ENCODE measurements around the gene SLC37A2.

SLC37A2 gene

DNA sequence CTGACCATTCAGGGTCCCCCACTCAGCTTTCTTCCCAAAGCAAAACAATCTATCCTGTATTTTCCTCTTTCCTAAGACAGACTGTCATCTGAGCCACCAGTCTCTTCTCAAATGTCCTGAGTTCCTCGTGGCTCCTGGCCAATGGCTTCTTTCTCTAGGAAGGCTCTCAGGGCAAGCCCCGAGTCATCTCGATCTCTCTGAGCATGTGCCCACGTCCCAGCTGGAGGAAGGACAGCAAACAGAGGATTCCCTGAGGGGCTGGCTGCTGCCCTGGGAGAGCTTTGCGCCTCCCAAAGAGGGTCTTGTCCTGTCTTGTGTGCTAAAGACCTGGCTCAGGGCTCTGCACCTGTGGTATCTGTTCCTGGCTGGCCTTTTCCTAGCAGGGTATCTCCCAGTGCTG is 8.3 kb downstream of the SLC37A2 start:
- no peak for DNase-seq (ENCODE audit: low spot score)

DNA sequence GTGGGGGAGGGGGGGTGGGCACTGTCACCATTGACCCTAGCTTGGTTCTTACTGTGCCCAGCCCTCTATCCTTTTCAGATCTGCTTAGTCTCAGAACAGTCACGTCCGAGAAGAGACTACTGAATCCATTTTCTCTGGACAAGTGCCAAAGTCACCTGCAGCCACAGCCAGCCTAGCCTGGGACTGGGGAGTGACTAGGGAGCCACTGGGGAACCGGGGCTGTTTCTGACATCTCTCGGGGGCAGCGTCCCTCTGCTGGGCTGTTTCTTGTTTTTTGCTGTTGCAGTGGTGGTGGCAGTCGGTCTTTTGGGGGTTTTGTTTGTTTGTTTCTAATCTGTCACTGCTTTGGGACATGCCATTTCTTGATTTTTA is 8.7 kb downstream of the SLC37A2 start:
- DNase-seq (ENCODE audit: low spot score) = no peak

GRCh38 chr11:125072218-125072960 is 9.3 kb downstream of the SLC37A2 start:
- DNase-seq (ENCODE audit: low spot score) = peak; percentile 66

GRCh38 chr11:125072961-125073590 is 10.0 kb downstream of the SLC37A2 start:
- DNase-seq (ENCODE audit: low spot score) = no peak

- no peak for DNase-seq (ENCODE audit: low spot score)
Observed at GRCh38 chr11:125073616-125074483, 10.7 kb downstream of the SLC37A2 start.

DNA sequence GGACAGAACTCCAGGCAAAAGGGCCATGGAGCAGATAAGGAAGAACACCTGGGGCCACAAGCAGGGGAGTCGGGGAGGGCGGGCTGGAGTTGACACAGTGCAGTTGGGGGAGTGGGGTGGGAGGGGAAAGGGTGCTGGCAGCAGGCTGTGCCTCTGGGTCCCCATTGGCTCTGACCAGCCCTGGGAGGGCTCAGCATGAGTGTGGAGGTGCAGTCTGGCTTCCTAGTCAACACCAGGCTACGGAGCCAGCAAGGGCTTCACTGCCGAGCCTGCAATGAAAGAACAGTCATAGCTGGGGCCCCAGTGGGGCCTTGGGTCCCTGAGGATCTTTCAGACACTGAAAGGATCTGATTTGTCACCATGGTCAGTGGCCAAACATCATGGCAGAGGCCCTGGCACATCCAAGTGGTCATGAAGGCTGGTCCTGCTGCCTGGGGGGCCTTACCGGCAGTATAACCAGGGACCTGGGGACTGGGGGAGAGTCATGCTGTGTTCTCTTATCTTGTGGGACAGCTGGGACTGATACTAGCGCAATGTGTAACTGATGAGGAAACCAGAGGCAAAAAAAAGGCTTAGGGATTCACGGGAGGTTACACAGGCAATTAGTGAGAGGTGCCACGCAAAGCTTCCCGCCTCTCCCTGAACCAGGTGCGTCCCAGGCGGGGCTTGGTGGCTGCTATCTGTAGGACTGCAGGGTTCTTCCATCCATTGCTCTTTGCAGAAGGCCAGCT is 11.6 kb downstream of the SLC37A2 start:
- DNase-seq (ENCODE audit: low spot score) = no peak

DNA sequence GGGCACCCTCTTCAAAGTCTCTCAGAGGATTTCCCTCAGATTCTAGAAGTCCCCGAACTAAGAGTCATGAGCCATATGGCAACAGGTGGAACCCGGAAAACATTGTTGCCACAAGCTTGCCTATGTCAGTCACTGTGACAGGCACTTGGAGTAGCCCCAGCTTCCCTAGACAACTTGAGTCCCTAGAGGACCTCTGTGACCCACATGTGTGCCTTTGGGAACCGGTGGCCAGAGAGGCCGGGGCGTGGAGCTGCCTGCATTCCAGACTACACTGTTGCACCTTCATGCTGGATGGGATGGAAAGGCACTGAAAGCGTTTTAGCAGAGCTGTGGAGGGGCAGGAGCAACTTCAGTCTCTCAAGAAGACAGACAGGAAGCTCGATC is 12.1 kb downstream of the SLC37A2 start:
- DNase-seq (ENCODE audit: low spot score) = no peak

- DNase-seq (ENCODE audit: low spot score) = no peak
Observed at GRCh38 chr11:125075900-125076317, 12.8 kb downstream of the SLC37A2 start.

- no peak for DNase-seq (ENCODE audit: low spot score)
Observed at GRCh38 chr11:125076378-125076945, 13.4 kb downstream of the SLC37A2 start.

DNA sequence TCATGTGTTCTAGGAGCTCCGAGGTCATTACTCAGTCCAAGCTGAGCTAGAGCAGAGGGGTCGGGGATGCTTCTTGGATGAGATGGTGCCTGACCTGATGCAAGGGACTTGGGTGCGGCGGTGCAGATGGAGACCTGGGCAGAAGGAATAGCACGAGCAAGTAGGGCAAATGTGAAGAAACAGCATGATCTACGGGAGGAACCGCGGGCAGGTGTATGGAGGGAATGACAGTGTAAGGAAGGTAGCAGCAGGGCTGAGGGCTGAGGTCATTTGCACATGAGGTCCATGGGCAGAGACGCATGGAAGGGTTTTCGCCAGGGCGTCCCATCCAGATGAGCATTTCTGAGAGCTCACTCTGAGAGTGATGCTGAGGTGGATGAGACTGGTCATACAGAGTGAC is 14.9 kb downstream of the SLC37A2 start:
- DNase-seq (ENCODE audit: low spot score) = no peak

DNA sequence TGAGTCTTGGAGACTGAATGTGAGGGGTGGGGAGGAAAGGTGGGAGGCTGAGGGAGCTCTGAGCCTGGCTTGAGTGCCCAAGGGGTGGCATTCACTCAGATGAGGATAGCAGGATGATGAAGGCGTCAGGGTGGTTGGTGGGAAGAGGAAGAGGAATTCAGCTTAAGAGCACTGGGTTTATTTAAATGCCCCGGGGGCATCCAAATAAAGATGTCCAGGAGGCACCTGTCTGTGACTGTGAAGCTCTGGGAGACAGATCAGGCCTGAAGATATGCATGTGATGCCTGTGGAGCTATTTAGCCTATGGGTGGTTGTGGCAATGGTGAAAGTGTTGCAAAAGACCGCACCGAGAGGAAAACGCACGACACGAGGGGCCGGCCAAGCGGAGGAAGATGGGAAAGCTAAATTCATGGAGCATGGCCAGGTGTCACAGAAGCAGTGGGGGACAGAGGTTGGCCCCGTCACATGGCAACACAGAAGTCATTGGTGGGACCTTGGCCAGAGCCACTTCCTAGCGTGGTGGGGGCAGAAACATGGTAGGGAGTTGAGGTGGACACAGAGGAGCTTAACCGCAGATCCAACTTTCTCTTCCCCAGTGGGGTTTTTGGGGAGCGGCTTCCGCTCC is 15.5 kb downstream of the SLC37A2 start:
- no peak for DNase-seq (ENCODE audit: low spot score)

GRCh38 chr11:125079151-125079877 is 16.2 kb downstream of the SLC37A2 start:
- DNase-seq (ENCODE audit: low spot score) = no peak

- DNase-seq (ENCODE audit: low spot score) = no peak
Observed at GRCh38 chr11:125079878-125080530, 16.9 kb downstream of the SLC37A2 start.

GRCh38 chr11:125080531-125080911 is 17.4 kb downstream of the SLC37A2 start:
- DNase-seq (ENCODE audit: low spot score) = no peak

DNA sequence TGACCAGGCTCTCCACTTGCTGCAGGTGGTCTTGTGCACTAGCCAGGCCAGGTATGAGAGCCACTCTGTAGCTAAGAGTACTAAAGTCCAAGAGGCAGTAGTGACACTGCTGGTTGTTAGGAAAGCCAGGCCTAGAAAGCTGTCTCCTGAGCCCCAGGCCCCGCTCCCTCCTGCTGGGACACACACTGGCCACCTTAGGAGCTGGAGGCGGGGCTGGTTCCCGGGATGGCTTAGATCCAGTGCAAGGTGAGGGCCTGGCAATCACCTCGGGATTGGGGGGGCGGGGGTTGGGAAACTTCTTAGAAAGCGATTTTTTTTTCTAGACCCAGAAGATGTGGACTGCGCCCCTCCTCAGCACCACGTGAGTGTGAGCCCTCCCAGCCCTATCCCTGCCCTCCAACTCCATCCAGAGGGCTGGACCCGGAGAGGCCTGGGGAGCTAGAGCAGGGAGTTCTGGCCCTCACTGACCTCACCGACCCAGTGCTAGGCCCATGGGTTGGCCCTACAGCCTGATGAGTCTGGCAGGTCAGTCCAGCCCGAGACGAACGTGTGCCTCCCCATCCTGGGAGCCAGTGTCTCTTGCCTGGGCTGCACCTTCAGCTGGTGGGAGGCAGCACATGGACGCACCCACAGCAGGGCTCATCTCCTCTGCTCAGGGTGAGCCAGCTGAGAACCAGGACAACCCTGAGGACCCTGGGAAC is 18.1 kb downstream of the SLC37A2 start:
- no peak for DNase-seq (ENCODE audit: low spot score)

DNA sequence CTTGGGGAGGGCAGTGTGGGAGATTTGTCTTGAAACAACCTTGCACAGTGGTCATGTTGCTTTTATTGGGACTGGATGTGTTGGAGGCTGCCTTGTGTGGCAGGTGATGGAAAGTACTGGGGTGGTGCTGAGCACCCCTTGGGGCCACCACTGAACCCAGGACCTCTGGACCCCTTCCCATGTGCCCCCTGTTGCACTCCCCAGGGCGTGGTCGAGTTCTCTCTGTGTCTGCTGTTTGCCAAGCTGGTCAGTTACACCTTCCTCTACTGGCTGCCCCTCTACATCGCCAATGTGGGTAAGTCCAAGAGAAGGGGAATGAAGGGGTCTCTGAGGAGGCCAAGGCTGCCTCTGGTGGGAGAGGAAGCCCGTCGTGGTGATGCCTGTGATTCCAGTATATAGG is 18.9 kb downstream of the SLC37A2 start:
- DNase-seq (ENCODE audit: low spot score) = no peak

DNA sequence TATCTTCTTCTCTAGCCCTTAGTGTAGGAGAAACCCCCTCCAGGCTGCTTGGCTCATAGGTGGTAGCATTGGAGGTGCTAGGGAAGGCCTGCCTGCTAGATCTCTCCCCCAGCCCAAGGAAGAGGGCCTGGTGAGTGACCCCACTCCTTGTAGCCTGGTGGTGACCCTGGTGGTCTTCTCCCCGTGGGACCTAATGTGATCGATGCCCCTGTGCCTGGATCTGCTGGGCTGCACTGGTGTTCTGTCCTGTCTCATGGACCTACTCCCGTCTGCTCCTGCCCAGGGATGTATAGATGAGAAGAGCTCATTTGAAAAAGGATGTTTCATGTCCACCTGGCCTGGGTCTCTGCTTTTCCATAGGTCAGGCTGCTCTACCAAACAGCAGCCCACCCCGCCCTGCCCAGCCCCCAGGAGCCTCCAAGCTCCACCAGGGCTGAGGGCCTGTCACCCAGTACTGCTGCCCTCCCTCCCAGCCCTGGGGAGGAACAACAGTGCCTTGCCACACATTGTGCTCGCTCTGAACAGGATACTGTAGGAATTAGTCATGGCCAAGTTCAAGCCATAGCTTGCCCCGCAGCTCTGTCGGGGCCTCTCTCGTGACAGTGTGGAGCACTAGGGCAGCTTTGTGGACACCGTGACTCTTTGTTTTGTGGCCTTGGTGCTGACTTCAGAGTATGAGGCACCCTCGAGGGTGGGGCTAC is 19.7 kb downstream of the SLC37A2 start:
- DNase-seq (ENCODE audit: low spot score) = no peak

DNA sequence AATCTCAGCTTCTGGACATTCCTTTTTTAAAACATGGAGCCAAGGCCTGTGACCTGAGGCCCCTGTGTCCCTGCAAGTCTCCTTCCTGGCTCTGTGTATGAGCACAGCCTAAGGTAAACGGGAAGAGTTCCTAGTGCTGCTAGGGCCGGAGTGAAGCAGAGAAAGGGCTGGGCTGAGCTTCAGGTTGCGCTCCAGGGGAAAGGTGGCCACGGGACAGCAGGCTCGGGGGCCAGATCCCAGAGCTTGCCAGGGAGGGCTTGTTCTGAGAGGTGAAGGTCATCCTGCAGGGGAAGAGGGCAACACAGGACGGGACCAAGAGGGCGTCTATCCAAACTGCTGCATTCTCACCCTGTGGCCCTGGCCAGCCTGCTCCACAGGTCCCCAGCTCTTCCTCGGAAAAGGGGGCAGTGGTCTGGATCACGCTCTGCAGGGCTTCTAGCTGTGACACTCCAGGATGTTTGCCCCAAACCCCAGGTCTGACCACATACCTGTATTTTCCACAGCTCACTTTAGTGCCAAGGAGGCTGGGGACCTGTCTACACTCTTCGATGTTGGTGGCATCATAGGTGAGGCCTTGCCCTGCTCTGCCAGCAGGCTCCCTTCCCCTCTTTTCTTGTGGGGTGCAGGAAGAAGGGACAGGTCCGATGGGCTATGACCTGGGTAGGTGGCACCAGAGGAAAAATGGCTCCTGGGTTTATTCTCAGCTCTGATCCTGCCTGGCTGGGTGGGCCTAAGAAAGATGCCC is 20.4 kb downstream of the SLC37A2 start:
- no peak for DNase-seq (ENCODE audit: low spot score)

Data from globus pallidus (tissue), 1 donor.